Activated T-helper 1 cell treated with anti-CD3 and anti-CD28 coated beads, Interleukin-12 subunit alpha, Interleukin-12 subunit beta, Interleukin-2, Interleukin-4 antibody, amounts not matched to agents 30 ng/mL and 10 ng/mL and 1 ng/mL, durations not matched to agents 14 hours and 24 hours and 36 hours (primary cell): ENCODE data around the gene NELFCD. TPM values are rescaled to one million over a fixed set of nuclear protein-coding genes. Genes with fewer than 3 reads are reported as not detected.

Source experiments
- DNase-seq: peaks from one replicate; pipeline ENCODE4 v3.0.0; 2021; ENCODE audit warnings: low spot score
- H3K27ac Mint-ChIP-seq: one replicate; pipeline ENCODE4 v1.8.0; 2021; ENCODE audit warnings: mild to moderate bottlenecking, mixed read lengths
- H3K27me3 Mint-ChIP-seq: one replicate; pipeline ENCODE4 v1.8.0; 2022; ENCODE audit warnings: mild to moderate bottlenecking, moderate library complexity, mixed read lengths; ENCODE audit not compliant: insufficient read depth
- H3K36me3 Mint-ChIP-seq: one replicate; pipeline ENCODE4 v1.8.0; 2021; ENCODE audit warnings: low read depth, mixed read lengths
- H3K4me1 Mint-ChIP-seq: one replicate; pipeline ENCODE4 v1.8.0; 2021; ENCODE audit warnings: low read depth, mixed read lengths
- H3K4me3 Mint-ChIP-seq: one replicate; pipeline ENCODE4 v1.8.0; 2021; ENCODE audit warnings: mild to moderate bottlenecking, moderate library complexity, mixed read lengths
- H3K9me3 Mint-ChIP-seq: one replicate; pipeline ENCODE4 v1.8.0; 2021; ENCODE audit warnings: mixed read lengths
- intact Hi-C: fragments of 100-400 bp; cut with micrococcal nuclease; formaldehyde crosslinking; loops from one replicate; pipeline ENCODE4 v1.15.1; 2024
- total RNA-seq: library from RNA; stranded (reverse); gene quantifications from 2 replicates; pipeline ENCODE4 v1.2.3, GENCODE V29; 2022

NELFCD gene
- total RNA-seq, 1 donor from 2014 or later = 121 TPM

- H3K36me3 Mint-ChIP-seq = peaks cover 20% of the 10 kb centered on the region
- H3K27me3 Mint-ChIP-seq = no peaks in the 10 kb centered on the region
- DNase-seq = peak; percentile 94
- peak overlapping the region; percentile 94 for H3K27ac Mint-ChIP-seq
- H3K4me3 Mint-ChIP-seq = peak overlapping the region; percentile 93
- H3K9me3 Mint-ChIP-seq = no peaks in the 10 kb centered on the region
- intact Hi-C loops = loop anchor here (1.0 to 2.0 kb wide), 6 partner anchors 11 to 654 kb away; partner anchors contain the start of genes ATP5F1E, NELFCD and VAPB
- H3K4me1 Mint-ChIP-seq = peaks cover 44% of the 10 kb centered on the region
These were observed 62.0 kb downstream of the NELFCD start for GRCh38 chr20:59042796-59043631.

GRCh38 chr20:59043698-59044097 is 62.6 kb downstream of the NELFCD start:
- H3K27me3 Mint-ChIP-seq = no peaks in the 10 kb centered on the region
- H3K27ac Mint-ChIP-seq = peak overlapping the region; percentile 74
- peaks cover 20% of the 10 kb centered on the region for H3K36me3 Mint-ChIP-seq
- intact Hi-C loops = loop anchor here (1.0 to 2.0 kb wide), 3 partner anchors 31 to 655 kb away; partner anchors contain the start of gene VAPB
- H3K4me1 Mint-ChIP-seq = peaks cover 46% of the 10 kb centered on the region
- peak overlapping the region; percentile 79 for H3K4me3 Mint-ChIP-seq
- H3K9me3 Mint-ChIP-seq = no peaks in the 10 kb centered on the region
- DNase-seq = no peak

DNA sequence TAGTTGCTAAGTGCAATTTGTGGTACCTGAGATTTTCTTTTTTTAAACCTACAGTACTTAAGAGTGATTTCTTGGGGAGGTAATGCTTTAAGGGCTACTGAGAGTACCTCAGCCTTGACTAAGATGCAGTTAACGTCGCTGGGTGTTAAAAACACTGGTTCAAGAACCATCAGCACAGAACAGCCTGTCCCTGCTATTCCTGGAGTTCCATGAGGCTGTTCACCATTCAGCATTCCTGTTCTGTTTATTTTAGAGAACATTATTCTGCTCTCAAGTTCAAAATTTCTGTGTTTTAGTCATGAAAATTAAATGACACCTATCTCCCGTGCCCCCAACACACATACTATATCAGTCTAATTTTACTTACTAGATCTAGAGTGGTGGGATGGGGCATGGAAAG is 63.2 kb downstream of the NELFCD start:
- no peaks in the 10 kb centered on the region for H3K9me3 Mint-ChIP-seq
- H3K4me3 Mint-ChIP-seq = no peak overlapping the region
- no peaks in the 10 kb centered on the region for H3K27me3 Mint-ChIP-seq
- no peak overlapping the region for H3K27ac Mint-ChIP-seq
- intact Hi-C loops = no loop called here
- DNase-seq = no peak
- peaks cover 40% of the 10 kb centered on the region for H3K4me1 Mint-ChIP-seq
- peaks cover 15% of the 10 kb centered on the region for H3K36me3 Mint-ChIP-seq

Other genes with a start within 250 kb of the NELFCD start
- 1.4 and 1.7 TPM in 2 replicates for gene GNAS-AS1, start 130.4 kb upstream of the NELFCD start, total RNA-seq
- gene GNAS, start 128.5 kb upstream of the NELFCD start, total RNA-seq = 498 and 505 TPM in 2 replicates
- gene CTSZ, start 26.0 kb downstream of the NELFCD start, total RNA-seq = 46.4 and 54.1 TPM in 2 replicates
- gene TUBB1, start 38.2 kb downstream of the NELFCD start, total RNA-seq = not detected in 2 replicates
- gene ATP5F1E, start 51.1 kb downstream of the NELFCD start, total RNA-seq = 81.3 and 84.6 TPM in 2 replicates
- gene PRELID3B, start 61.5 kb downstream of the NELFCD start, total RNA-seq = 121 and 123 TPM in 2 replicates
- gene ZNF831, start 182.6 kb downstream of the NELFCD start, total RNA-seq = 3.4 and 3.6 TPM in 2 replicates